GM12892 (cell line): ENCODE data around the gene FKBP8.

Source experiments
- POLR2A ChIP-seq: IDR thresholded peaks from 2 replicates; pipeline ENCODE4 v1.6.1; 2011; ENCODE audit warnings: low read depth, low read length, control low read depth
- POLR2AphosphoS5 ChIP-seq: IDR thresholded peaks from 2 replicates; pipeline ENCODE4 v1.6.1; 2011; ENCODE audit warnings: low read depth, low read length, control low read depth
- TAF1 ChIP-seq: IDR thresholded peaks from 2 replicates; pipeline ENCODE4 v1.6.1; 2011; ENCODE audit warnings: low read depth, mild to moderate bottlenecking, control low read depth, low read length, borderline replicate concordance

DNA sequence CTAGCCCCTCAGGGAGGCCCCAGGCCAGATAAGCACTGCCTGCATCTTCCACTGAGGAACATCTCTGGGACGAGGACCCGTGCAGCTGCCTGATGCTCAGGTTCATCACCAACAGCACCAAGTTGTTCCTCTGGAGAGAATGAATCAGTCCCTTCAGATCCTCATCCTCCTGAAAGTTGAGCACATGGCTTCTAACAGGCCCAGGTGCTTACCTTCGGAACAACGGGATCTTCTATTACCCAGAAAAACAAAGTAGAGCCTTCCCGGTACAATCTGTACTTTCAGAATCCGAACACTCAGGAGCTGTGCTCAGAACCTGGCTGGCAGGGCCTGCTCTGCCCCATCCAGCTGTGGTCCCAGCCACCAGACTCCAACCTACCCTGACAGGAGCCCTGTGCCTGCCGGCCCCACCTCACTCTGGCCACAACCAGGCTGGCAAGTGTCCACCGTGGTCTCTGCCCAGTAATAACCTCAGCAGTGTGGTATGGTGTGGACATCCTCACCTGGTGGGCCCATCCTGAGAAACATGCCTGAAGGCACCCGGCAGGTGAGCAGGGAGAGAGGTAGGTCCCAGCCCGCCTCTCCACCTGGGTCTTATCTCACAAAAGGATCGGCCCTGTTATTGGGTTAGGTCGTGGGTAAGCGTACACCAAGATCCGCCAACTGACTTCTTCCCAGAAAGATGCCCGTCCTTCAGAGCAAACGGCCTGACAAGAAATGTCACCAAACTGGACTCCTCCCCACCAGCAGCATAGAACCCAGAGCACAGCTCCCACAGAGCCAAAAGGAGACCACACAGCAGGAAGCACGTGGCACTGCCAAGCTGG lies 55.6 kb downstream of the FKBP8 start:
- no peak for TF ChIP-seq POLR2AphosphoS5
- TF ChIP-seq TAF1, result no peak
- no peak for TF ChIP-seq POLR2A
